ENCODE measurements around the gene IL16.

GRCh38 chr15:81302701-81303109 is 106.0 kb downstream of the IL16 start:
- TF ChIP-seq SP1 (IDR thresholded peaks at IDR 0.05) (no peak), ZNF384 (IDR thresholded peaks at IDR 0.05) (no peak), FOXA1 (IDR thresholded peaks at IDR 0.05) (no peak), LEF1 (IDR thresholded peaks at IDR 0.05; ENCODE audit: borderline replicate concordance) (no peak), ELF4 (IDR thresholded peaks at IDR 0.05) (no peak), FOXM1 (IDR thresholded peaks at IDR 0.05; ENCODE audit: borderline replicate concordance) (no peak), SUZ12 (IDR thresholded peaks at IDR 0.05) (no peak), PKNOX1 (IDR thresholded peaks at IDR 0.05) (no peak), BHLHE40 (IDR thresholded peaks at IDR 0.05; ENCODE audit: borderline replicate concordance) (no peak), TARDBP (IDR thresholded peaks at IDR 0.05) (no peak), HDGF (IDR thresholded peaks at IDR 0.05; ENCODE audit: borderline replicate concordance) (no peak), L3MBTL2 (conservative IDR thresholded peaks at IDR 0.05) (no peak)
